Thyroid gland (tissue), 4 donors: ENCODE measurements around the gene EXOC3. TPM values are rescaled to one million over a fixed set of nuclear protein-coding genes. Genes with fewer than 3 reads are reported as not detected.
"Not testable (repeated sequence)": the region's sequence is repeated elsewhere in the genome, so short reads cannot be mapped to it uniquely, and the experiment has no call there.

Experiments
- DNase-seq, 2 donors: peaks; one replicate each; pipeline ENCODE4 v3.0.0-alpha.2; 2019
- H3K27ac ChIP-seq, 3 donors: fragments of 200-600 bp; sonication (generic); 1 replicate in 2 of 3; 2 replicates in 1 of 3; pipeline ENCODE4 v1.5.1; 2016 to 2019; ENCODE audit warnings: mild to moderate bottlenecking in 1 of 3, moderate library complexity in 1 of 3
- H3K27me3 ChIP-seq: fragments of 200-600 bp; sonication (generic); one replicate; pipeline ENCODE4 v1.5.1; 2019
- H3K36me3 ChIP-seq, 2 donors: fragments of 200-600 bp; sonication (generic); one replicate each; pipeline ENCODE4 v1.5.1; 2016 to 2019
- H3K4me1 ChIP-seq, 2 donors: fragments of 200-600 bp; sonication (generic); one replicate each; pipeline ENCODE4 v1.5.1; 2017 to 2019
- H3K4me3 ChIP-seq, 3 donors: fragments of 200-600 bp; sonication (generic); replicated peaks in 1 of 3; 1 replicate in 2 of 3; 2 replicates in 1 of 3; pipeline ENCODE4 v1.5.1; 2016; ENCODE audit warnings: mild to moderate bottlenecking in 1 of 3
- H3K9me3 ChIP-seq: fragments of 200-600 bp; sonication (generic); one replicate; pipeline ENCODE4 v1.5.1; 2017
- POLR2A ChIP-seq, 2 donors: fragments of 450-650 bp; IDR thresholded peaks; one replicate each; pipeline ENCODE4 v1.6.1; 2017; ENCODE audit warnings: antibody characterized with exemption in 2 of 2, mild to moderate bottlenecking in 2 of 2, moderate library complexity in 1 of 2
- WGBS, 2 donors: methylation state at CpG; one replicate each; pipeline ENCODE4 v1.1.5; 2017; 5-methylcytosine and 5-hydroxymethylcytosine counted together
- intact Hi-C: fragments of 100-400 bp; cut with DNase I; formaldehyde crosslinking; loops from one replicate; pipeline ENCODE4 v1.15.1; 2023
- total RNA-seq, 4 donors: library from RNA; depleted of rRNA; stranded (reverse); fragments of >200 nt; gene quantifications; one replicate each; pipeline ENCODE4 v1.2.3, GENCODE V29; 2016
- TF ChIP-seq, protein P1 (sequence below), 6 experiments: fragments of 200-600 bp in 3 of 6; fragments of 450-650 bp in 3 of 6; sonication (generic) in 3 of 6; IDR thresholded peaks; one replicate each; pipeline ENCODE4 v1.5.1; 2016 to 2019; ENCODE audit warnings: antibody characterized with exemption in 6 of 6, mild to moderate bottlenecking in 2 of 6, inconsistent platforms in 1 of 6, moderate library complexity in 1 of 6

EXOC3 gene
- total RNA-seq, 4 donors from 2014 or later = 39.7 to 49.6 (median 45.0) TPM

DNA sequence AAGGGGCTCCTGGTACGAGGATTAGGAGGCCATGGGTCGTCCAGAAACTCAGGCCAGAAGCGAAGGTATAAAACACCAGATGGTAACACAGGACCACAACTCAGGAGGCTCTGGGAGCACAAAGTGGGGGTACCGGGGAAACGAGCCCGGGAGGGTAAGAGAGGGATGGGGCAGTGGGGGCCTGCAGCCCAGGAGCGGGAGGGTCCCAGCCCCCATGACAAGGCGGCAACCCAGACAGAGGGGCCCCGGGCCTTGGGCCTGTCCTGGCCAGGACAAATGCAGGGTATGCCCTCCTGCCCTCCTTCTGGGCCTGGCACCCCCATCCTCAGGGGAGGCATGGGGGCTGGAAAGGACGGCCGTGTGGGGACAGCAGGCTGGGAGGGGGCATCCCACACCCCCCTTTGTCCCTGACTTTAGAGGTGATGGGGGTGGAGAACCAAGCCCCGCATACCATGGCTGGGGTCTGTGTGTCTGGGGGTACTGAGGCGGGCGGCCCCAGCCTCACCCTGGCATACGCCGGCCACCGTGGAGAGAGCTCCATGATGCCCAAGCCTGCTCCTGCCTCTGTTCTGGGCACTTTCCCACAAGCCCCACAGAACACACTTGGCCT, 47.0 kb upstream of the EXOC3 start:
- no peaks in the 10 kb centered on the region for H3K27me3 ChIP-seq
- 92 to 93% methylated on average over 17 of the region's 17 CpGs for WGBS, 2 donors
- H3K4me1 ChIP-seq = peaks cover 8 to 12% of the 10 kb centered on the region in 2 donors
- no peak overlapping the region for H3K27ac ChIP-seq
- no peaks in the 10 kb centered on the region for H3K36me3 ChIP-seq
- no peak for TF ChIP-seq POLR2A (IDR thresholded peaks at IDR 0.05)
- TF ChIP-seq, protein P1, sequence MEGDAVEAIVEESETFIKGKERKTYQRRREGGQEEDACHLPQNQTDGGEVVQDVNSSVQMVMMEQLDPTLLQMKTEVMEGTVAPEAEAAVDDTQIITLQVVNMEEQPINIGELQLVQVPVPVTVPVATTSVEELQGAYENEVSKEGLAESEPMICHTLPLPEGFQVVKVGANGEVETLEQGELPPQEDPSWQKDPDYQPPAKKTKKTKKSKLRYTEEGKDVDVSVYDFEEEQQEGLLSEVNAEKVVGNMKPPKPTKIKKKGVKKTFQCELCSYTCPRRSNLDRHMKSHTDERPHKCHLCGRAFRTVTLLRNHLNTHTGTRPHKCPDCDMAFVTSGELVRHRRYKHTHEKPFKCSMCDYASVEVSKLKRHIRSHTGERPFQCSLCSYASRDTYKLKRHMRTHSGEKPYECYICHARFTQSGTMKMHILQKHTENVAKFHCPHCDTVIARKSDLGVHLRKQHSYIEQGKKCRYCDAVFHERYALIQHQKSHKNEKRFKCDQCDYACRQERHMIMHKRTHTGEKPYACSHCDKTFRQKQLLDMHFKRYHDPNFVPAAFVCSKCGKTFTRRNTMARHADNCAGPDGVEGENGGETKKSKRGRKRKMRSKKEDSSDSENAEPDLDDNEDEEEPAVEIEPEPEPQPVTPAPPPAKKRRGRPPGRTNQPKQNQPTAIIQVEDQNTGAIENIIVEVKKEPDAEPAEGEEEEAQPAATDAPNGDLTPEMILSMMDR (IDR thresholded peaks at IDR 0.05) = no peak
- no peak for DNase-seq
- intact Hi-C loops = no loop called here
- no peaks in the 10 kb centered on the region for H3K9me3 ChIP-seq
- H3K4me3 ChIP-seq = no peak overlapping the region

GRCh38 chr5:396531-396961, 46.4 kb upstream of the EXOC3 start:
- no peaks in the 10 kb centered on the region for H3K36me3 ChIP-seq
- no peaks in the 10 kb centered on the region for H3K27me3 ChIP-seq

GRCh38 chr5:398141-398474, 44.9 kb upstream of the EXOC3 start:
- H3K36me3 ChIP-seq, intact Hi-C loops, H3K9me3 ChIP-seq, H3K4me3 ChIP-seq, H3K27me3 ChIP-seq, DNase-seq, H3K27ac ChIP-seq: not testable (repeated sequence)
- H3K4me1 ChIP-seq = peaks cover 8 to 12% of the 10 kb centered on the region in 2 donors
- WGBS, 2 donors = 95 to 98% methylated on average over 15 of the region's 15 CpGs

More at GRCh38 chr5:396531-396961, 46.4 kb upstream of the EXOC3 start:
- Histone ChIP-seq H3K27ac (no peak overlapping the region), H3K9me3 (no peaks in the 10 kb centered on the region), H3K4me3 (no peak overlapping the region), H3K4me1 (peaks cover 8 to 12% of the 10 kb centered on the region in 2 donors)
- TF ChIP-seq, protein P1 (IDR thresholded peaks at IDR 0.05) = no peak
- TF ChIP-seq POLR2A (IDR thresholded peaks at IDR 0.05) = no peak
- intact Hi-C loops = no loop called here
- no peak for DNase-seq
- 94 to 98% methylated on average over 11 to 13 of the region's 13 CpGs for WGBS, 2 donors

DNA sequence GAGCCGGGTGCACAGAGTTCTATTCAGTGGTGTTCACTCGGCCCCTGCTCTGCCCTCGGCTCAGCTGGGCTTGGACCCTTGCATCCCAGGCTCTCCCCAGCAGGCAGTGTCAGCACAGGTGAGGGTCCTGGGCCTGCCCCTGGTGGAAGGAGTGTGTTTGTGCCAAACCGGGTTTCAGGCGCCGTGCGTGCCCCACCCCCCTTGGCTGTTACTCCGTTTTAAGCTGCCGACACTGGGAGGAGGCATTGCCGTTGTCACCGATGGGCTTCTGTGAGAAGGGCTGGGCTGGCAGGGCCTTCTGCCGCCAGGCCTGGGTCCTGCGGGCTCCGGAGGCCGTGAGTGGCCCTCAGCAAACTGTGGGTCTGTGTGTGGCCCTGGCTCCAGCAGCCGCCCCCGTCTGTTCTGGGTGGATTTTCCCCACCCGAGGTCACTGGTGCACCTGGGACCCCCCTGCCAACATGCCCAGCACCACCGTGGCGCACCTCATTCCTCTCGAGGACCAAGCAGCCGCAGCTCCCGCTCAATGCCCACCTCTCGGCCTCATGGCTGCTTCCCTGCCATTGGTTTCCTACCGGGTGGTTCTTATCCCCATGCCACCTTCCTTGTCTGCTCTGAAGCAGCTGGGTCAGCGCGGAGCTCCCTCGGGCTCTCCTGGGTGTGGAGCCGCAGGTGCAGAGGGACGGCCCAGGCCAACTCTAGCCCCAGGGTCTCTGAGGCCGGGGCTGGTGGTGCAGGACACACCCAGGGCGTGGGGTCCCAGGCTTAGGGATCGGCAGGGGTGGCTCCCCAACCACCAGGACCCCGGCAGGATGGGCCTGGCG, 44.3 kb upstream of the EXOC3 start:
- Histone ChIP-seq H3K4me3 (no peak overlapping the region), H3K27ac (no peak overlapping the region), H3K36me3 (no peaks in the 10 kb centered on the region), H3K27me3 (no peaks in the 10 kb centered on the region), H3K9me3 (no peaks in the 10 kb centered on the region), H3K4me1 (peaks cover 8 to 12% of the 10 kb centered on the region in 2 donors)
- 93 to 99% methylated on average over 19 to 23 of the region's 35 CpGs for WGBS, 2 donors
- TF ChIP-seq POLR2A (IDR thresholded peaks at IDR 0.05) = no peak
- TF ChIP-seq, protein P1 (IDR thresholded peaks at IDR 0.05) = no peak
- no peak for DNase-seq
- intact Hi-C loops = no loop called here

GRCh38 chr5:399296-400281, 43.4 kb upstream of the EXOC3 start:
- no peaks in the 10 kb centered on the region for H3K9me3 ChIP-seq
- no peaks in the 10 kb centered on the region for H3K36me3 ChIP-seq
- 30 to 40% methylated on average over 35 to 45 of the region's 45 CpGs for WGBS, 2 donors
- H3K4me1 ChIP-seq = peaks cover 8 to 12% of the 10 kb centered on the region in 2 donors
- peak overlapping the region in 1 of 3 donors; percentile 44 for H3K27ac ChIP-seq
- intact Hi-C loops = no loop called here
- peak; percentile 67 to 78 for DNase-seq
- TF ChIP-seq, protein P1 (IDR thresholded peaks at IDR 0.05) = no peak
- no peak for TF ChIP-seq POLR2A (IDR thresholded peaks at IDR 0.05)
- no peak overlapping the region for H3K4me3 ChIP-seq
- no peaks in the 10 kb centered on the region for H3K27me3 ChIP-seq
